ENCODE results near the gene ZBTB20.

DNA sequence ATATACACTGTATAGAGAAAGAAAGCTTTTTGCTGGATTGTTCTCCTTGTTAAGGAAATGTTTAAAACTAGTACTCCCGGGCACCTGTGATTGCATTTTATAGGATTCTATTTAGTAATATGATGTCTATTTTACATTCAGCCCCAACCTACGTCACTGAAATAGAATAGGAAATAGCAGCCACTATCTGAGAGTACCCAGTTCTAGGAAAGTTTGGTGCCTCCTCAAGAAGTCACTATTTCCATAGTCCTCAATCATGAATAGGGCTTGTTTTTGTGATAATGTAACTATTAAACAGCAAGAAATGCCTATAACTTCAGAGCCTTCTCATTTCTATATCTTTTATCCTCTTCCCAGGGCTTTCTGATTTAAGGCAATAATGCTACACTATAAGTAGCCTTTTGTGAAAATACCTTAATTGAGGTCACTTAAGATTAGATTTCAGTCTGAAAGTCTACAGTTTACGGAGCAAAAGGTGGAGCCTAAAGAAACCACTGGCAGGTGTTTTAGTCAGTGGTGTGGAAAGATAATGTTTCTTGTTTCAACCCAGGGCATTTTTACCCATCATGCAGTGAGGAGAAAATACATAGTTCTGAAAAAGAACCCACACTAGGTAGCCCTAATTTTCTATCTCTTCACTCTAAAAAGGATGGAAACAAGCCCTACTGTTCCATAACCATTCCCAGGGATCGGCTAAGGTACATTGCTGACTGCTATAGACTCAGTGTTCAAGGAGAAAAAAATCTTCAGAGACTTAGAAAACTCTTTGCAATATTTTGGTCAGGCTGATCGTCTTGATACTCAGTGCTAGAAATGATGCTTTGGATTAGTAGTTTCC, 814.5 kb downstream of the ZBTB20 start:
- TF ChIP-seq, protein P1, sequence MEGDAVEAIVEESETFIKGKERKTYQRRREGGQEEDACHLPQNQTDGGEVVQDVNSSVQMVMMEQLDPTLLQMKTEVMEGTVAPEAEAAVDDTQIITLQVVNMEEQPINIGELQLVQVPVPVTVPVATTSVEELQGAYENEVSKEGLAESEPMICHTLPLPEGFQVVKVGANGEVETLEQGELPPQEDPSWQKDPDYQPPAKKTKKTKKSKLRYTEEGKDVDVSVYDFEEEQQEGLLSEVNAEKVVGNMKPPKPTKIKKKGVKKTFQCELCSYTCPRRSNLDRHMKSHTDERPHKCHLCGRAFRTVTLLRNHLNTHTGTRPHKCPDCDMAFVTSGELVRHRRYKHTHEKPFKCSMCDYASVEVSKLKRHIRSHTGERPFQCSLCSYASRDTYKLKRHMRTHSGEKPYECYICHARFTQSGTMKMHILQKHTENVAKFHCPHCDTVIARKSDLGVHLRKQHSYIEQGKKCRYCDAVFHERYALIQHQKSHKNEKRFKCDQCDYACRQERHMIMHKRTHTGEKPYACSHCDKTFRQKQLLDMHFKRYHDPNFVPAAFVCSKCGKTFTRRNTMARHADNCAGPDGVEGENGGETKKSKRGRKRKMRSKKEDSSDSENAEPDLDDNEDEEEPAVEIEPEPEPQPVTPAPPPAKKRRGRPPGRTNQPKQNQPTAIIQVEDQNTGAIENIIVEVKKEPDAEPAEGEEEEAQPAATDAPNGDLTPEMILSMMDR (IDR thresholded peaks at IDR 0.05; ENCODE audit: low read depth, low read length), result no peak
- no peak for TF ChIP-seq EZH2phosphoT487 (IDR thresholded peaks at IDR 0.05; ENCODE audit: low read depth)

Measured in OCI-LY3 (cell line).